ENCODE results near the gene PLIN1.

Gene PLIN1

GRCh38 chr15:89625716-89626115 is 53.5 kb downstream of the PLIN1 start:
- DNase-seq: no peak

GRCh38 chr15:89623165-89623564 is 56.0 kb downstream of the PLIN1 start:
- no peak for DNase-seq

GRCh38 chr15:89621547-89621946 is 57.6 kb downstream of the PLIN1 start:
- no peak for DNase-seq

- DNase-seq: no peak
Observed at GRCh38 chr15:89616228-89616627, 62.9 kb downstream of the PLIN1 start.

DNA sequence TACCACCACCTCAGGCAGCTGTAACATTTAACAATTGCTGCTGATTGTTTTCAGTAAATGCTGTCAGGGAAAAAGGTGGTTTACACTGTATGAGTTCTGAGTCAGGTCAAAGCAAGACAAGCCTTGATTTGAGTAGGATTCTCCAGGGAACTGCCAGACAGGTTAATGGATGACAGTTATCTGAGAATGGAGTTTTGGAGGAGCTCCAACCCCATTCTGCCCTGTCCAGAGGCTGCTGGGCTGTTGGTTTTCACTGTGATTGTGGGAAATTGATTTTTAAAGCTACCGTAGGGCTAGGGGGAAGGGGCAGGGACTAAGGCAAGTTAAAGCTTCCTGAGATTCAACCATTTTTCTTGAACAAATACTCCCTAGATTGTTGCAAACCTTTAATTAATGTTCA is 64.0 kb downstream of the PLIN1 start:
- DNase-seq: no peak
